GM06990 (cell line): ENCODE results near the gene UQCRC2.

Source experiments
- DNase-seq: peaks from one replicate; pipeline ENCODE4 v3.0.0-alpha.2; 2011; ENCODE audit not compliant: insufficient read length; ENCODE audit errors: extremely low read depth
- H3K27me3 ChIP-seq: replicated peaks from 2 replicates; pipeline ENCODE4 v1.6.0; 2011; ENCODE audit warnings: low read length; ENCODE audit not compliant: control insufficient read depth, insufficient read depth
- H3K36me3 ChIP-seq: 2 replicates; pipeline ENCODE4 v1.5.1; 2011; ENCODE audit warnings: low read length; ENCODE audit not compliant: control insufficient read depth, insufficient read depth
- H3K4me3 ChIP-seq: replicated peaks from 2 replicates; pipeline ENCODE4 v1.5.1; 2011; ENCODE audit warnings: low read depth, mild to moderate bottlenecking, control low read depth, low read length
- CTCF ChIP-seq: IDR thresholded peaks from 2 replicates; pipeline ENCODE4 v1.5.1; 2011; ENCODE audit warnings: low read length, control low read depth, mild to moderate bottlenecking, inconsistent platforms; ENCODE audit not compliant: insufficient read depth, poor library complexity, severe bottlenecking

Gene UQCRC2

GRCh38 chr16:21986692-21987246 is 33.6 kb downstream of the UQCRC2 start:
- H3K36me3 ChIP-seq = peaks cover 10% of the 10 kb centered on the region
- no peak for DNase-seq
- no peak overlapping the region for H3K4me3 ChIP-seq
- no peaks in the 10 kb centered on the region for H3K27me3 ChIP-seq
- TF ChIP-seq CTCF = no peak

- DNase-seq = no peak
- TF ChIP-seq CTCF = no peak
- Histone ChIP-seq H3K27me3 (no peaks in the 10 kb centered on the region), H3K36me3 (peaks cover 10% of the 10 kb centered on the region), H3K4me3 (no peak overlapping the region)
Observed at GRCh38 chr16:21987498-21987897, 34.3 kb downstream of the UQCRC2 start.

GRCh38 chr16:21989133-21989532 is 36.0 kb downstream of the UQCRC2 start:
- DNase-seq = no peak
- Histone ChIP-seq H3K36me3 (peaks cover 8% of the 10 kb centered on the region), H3K4me3 (no peak overlapping the region), H3K27me3 (no peaks in the 10 kb centered on the region)
- TF ChIP-seq CTCF = no peak

GRCh38 chr16:21989751-21990150 is 36.6 kb downstream of the UQCRC2 start:
- Histone ChIP-seq H3K27me3 (no peaks in the 10 kb centered on the region), H3K36me3 (peaks cover 6% of the 10 kb centered on the region), H3K4me3 (no peak overlapping the region)
- TF ChIP-seq CTCF = no peak
- DNase-seq = no peak

- Histone ChIP-seq H3K36me3 (peaks cover 6% of the 10 kb centered on the region), H3K4me3 (no peak overlapping the region), H3K27me3 (no peaks in the 10 kb centered on the region)
- no peak for DNase-seq
- no peak for TF ChIP-seq CTCF
Observed at GRCh38 chr16:21990381-21990944, 37.3 kb downstream of the UQCRC2 start.

- 0 out of 2 replicates have a peak, but pooled peaks cover 2% of the 10 kb centered on the region for H3K36me3 ChIP-seq
- no peak overlapping the region for H3K4me3 ChIP-seq
- TF ChIP-seq CTCF = no peak
- DNase-seq = no peak
- H3K27me3 ChIP-seq = no peaks in the 10 kb centered on the region
Observed at GRCh38 chr16:21991621-21992020, 38.5 kb downstream of the UQCRC2 start.
